ENCODE results near the gene FAM50B.
A peak's percentile ranks its signal among the peaks of the same experiment; 100 is the strongest.

FAM50B gene

DNA sequence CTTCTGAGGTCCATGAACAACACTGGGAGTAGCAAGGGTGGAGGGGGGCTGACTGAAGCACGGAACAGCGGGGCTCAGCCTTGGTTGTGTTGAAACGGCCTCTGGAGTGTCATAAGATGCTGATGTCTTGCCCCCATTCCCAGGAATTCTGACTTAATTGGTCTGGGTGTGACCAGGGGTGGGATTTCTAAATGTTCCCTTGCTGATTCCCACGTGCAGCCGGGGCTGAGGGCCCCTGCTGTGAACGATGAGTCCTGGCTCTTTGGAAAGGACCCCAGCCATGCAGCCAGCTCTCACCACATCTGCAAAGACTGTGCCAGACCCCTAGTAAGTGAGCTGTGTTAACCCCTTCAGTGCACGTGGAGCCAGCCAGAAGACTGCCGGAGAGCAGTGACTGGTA lies 28.6 kb upstream of the FAM50B start:
- no peak for DNase-seq

DNA sequence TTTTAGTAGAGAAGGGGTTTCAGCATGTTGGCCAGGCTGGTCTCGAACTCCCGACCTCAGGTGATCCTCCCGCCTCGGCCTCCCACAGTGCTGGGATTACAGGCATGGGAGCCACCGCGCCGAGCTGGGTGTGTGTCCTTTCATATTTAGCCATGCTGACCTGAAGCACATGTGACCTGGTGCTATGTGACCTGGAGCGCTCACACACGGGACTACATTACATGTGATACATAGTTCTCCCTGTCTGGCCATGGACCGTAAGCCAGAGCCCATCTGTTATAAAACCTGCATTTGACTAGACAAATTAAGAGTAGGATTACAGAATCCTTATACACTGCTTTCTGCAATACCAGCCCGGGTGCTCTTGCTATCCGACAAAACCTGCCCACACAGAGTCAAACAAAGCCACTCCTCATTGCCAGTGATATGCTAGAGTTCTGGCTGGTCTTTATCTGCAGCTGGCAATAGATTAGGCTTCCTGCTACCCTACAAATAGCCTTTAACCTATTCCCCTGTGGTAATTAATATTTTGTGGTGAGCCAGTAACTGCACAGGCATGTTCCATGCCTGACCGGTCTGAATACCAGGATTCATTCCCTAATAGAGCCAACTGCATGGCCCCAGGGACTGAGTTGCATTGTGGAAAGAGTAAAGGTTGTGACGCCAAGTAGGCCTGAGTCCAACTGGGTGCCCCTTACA lies 26.3 kb upstream of the FAM50B start:
- DNase-seq: no peak

DNA sequence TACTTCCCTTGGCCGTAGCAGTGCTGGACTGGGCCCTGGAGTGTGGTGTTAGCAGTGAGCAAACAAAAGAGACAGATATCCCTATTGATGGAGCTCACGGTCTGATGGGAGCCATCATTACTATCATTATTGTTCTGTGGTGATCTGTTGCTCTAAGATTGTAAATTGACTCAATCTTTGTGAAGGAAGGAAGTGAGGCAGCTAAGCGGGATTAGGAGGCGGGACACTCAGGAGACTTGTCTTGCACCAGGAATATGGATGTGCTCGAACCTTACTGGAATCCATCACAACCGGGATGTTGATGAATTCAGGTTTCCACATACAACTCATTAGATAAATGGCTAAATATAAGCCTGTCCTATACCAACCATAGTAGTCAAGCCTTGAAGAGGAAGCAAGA lies 25.5 kb upstream of the FAM50B start:
- DNase-seq: no peak

DNA sequence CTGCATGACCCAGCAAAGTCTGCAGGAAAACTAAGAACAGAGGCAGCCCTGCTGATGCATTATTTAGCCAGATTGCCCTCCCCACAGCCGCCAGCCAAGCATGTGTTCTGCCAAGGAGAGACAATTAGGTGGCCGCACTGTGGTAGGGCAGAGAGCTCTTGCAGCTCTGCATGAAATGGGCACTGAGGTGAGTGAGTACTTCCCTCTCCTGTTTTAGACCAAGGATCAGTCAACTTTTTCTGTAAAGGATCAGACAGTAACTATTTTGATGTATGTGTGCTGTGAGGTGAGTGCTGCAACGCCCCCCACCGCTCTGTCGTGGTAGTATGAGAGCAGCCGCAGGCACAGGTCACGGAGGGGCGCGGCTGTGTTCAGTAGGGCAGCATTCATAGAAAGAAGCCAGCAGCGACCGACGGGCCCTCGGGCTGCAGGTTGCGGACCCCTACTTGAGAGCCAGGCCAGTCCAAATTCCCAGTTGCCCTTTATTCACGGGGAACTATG lies 23.8 kb upstream of the FAM50B start:
- DNase-seq: no peak

- no peak for DNase-seq
These were observed 23.2 kb upstream of the FAM50B start for GRCh38 chr6:3825851-3826581.

DNA sequence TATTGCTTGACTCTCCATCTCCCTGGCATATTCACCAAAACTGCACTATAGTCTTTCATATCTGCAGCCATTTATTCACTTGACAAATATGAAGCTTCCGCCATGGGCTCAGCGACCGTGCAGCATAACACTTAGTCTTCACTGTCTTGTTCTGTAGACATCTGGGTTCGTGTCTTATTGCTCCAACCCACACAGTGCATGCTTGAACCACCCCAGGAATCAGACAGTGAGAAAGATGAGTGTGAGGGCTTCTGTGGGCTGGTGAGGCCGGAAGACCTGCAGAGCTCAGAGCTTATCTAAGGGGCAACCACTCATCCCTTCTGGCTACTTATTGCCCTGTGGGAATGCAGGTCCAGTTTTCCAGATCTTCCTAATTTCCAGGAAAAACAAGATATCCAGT lies 19.9 kb upstream of the FAM50B start:
- DNase-seq: no peak

DNA sequence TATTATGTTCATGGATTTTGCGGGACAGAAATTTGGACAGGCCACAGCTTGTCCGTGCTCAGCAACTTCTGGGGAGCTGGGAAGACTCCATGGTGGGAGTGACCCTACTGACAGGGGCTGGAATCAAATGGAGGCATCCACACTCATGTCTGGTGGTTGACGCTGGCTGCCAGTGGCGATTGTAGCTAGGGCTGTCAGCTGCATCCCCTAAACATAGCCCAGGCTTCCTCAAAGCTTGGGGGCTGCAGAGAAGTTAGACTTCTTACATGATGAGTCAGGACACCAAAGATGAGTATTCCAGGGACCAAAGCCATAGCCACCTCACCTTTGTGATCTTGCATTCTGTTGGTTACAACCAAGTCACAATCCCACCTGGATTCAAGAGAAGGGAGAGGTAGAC lies 18.4 kb upstream of the FAM50B start:
- no peak for DNase-seq

DNA sequence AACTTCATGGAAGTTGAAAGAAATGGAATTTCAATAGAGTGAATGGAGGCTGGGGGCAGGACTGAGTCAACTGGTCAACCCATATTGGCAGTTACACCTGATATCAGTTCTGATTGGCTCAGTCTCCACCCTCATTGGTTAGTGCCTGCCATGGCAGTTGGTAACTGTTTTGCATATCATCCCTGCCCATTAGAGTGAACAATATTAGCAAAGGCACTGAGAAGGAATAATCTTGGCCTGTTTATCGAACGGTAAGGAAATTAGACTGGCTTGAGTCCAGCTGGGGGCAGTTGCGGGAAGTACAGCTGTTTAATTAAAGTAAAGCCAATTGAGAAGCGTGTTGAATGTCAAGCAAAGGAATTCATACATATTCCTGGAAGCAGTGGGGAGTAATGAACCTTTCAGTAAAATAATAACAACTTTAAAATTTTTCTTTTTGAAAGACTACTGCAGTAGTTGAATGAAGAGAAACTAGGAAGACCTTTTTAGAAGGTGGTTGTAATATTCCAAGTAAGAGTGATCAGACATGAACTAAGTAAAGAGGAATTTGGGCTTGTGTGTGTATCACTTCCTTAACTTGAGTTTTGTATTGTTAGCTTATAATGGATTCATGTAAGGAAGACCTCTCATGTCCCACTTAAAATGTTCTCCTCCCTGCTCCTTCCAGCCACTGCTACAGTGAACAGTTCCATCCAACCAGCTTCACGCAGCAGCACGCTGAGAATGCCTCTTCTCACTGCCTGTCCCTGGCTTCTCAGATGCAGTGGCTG lies 17.2 kb upstream of the FAM50B start:
- no peak for DNase-seq

GRCh38 chr6:3835055-3835731 lies 14.0 kb upstream of the FAM50B start:
- no peak for DNase-seq

GRCh38 chr6:3835785-3836184 lies 13.4 kb upstream of the FAM50B start:
- DNase-seq: no peak

DNA sequence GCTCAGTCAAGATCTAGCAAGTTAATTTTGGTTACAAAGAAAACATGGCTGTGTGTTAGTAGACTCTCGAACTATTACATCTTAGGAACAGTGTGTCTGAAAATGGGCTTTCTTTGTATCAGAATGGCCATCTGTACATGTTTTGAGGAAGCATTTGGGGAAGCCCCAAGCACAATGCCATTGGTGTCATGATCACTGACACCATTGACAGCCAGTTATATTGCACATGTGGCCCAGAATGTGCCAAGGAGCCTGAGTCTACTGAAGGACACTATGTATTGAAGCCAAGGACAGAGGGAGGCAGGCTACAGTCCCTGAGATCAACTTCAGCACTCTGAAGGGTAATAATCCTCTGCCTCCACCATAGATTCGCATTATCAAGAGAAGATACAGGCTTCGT lies 12.6 kb upstream of the FAM50B start:
- DNase-seq: no peak

- DNase-seq: no peak
These were observed 11.4 kb upstream of the FAM50B start for GRCh38 chr6:3837781-3838180.

DNA sequence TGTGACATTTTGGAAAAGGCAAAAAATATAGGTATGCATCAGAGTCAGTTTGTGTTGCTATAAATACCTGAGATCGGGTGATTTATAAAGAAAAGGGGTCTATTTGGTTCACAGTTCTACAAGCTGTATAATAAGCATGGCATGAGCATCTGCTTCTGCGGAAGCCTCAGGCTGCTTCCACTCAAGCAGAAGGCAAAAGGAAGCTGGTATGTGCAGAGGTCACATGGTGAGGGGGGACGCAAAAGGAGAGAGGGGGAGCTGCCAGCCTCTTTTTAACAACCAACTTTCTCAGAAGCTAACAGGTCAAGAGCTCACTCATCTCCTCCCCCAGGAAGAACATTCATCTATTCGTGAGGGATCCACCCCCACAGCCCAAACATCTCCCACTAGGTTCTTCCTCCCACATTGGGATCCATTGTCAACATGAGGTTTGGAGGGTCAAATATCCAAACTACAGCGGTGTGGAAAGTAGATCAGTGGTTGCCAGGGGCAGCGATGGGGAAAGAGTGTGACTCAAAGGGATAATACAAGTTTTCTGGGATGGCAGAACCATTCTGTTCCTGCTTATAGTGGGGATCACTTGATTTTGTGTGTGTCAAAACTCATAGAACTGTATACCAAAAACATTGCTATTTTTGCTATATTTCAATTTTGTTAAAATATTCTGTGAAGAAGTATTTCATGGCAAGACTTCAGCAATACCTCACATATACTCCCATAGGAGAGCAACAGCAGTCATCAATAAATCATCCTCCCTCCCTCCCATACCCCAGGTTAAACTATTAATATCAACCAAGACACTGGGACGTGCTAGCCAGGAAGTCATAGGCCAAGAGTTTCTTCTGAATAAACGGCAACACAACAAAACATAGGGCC lies 9.9 kb upstream of the FAM50B start:
- DNase-seq: no peak

- DNase-seq: no peak
These were observed 8.1 kb upstream of the FAM50B start for GRCh38 chr6:3841066-3841454.

- no peak for DNase-seq
These were observed 7.2 kb upstream of the FAM50B start for GRCh38 chr6:3841711-3842565.

DNA sequence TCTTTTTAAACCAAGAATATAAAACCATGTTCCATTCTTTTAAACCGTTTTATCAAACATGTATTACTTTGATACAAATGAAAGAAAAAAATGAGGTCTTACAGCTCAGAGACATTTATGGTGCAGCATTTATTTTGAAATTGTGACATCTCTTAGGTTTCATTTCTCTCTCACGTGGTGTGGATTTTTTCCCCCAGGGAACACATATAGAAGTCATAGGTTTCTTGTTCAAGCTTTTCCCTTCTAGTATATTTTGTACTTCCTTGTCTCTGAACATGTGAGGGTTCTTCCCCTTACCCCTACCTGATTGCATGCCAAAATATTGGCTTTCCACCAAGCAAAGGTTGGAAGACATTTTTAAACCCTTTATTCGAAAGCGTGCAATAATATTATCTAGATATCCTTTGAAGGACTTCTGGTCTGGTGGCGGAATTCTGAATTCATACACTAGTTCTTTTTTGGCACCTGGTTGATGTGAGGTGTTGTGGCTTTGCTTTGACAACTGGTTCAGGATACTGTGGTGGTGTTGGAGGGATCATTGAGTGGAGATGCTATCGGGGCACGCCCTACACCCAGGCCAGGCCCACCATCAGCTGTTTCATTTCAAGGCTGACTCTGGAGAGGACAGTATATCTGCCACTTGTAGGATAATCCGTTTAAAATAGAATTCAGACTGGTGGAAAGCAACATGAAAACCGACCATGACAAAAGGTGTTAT lies 5.6 kb upstream of the FAM50B start:
- no peak for DNase-seq

DNA sequence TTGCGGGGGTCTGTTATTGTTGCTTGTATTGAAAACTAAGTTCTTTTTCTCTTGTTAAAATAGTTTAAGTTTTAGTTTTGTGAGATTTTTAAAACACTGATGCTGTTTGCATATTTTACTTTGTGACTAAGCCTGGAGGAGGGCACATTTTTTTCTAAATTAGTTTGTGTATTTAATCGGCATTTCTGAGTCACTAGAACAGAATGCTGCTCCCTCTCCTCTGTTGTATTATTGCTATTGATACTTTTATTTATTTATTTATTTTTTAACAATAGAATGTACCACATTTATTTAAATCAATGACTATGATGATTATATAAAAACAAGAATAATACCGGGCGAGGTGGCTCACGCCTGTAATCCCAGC lies 5.1 kb upstream of the FAM50B start:
- no peak for DNase-seq

DNA sequence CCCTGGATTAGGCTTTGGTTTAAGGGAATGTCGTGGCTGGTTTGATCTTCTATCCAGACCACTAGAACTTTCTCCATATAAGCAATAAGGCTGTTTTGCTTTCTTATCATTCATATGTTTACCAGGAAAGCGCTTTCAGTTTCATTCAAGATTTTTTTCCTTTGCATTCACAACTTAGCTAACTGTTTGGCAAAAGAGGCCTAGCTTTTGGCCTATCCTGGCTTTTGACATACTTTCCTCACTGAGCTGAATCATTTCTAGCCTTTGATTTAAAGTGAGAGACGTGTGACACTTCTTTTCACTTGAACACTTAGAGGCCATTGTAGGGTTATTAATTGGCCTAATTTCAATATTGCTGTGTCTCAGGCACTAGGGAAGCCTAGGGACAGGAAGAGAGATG lies 1.7 kb upstream of the FAM50B start:
- no peak for DNase-seq

GRCh38 chr6:3848380-3848779 lies 793 bp upstream of the FAM50B start:
- DNase-seq: no peak

- DNase-seq: peak; percentile 9
These were observed 693 bp downstream of the FAM50B start for GRCh38 chr6:3849681-3850450.
